Fibroblast of lung (primary cell): ENCODE data around the gene SUGP2. TPM values are rescaled to one million over a fixed set of nuclear protein-coding genes. Genes with fewer than 3 reads are reported as not detected.

Experiments used
- DNase-seq, 2 donors: peaks; one replicate each; pipeline versions ENCODE4 v3.0.0 to v3.0.0-alpha.2; 2010; ENCODE audit warnings: low read depth in 2 of 2
- H2AFZ ChIP-seq: 2 replicates; pipeline ENCODE4 v1.5.1; 2012; ENCODE audit warnings: low read length, control low read depth, inconsistent platforms
- H3K27ac ChIP-seq: 2 replicates; pipeline ENCODE4 v1.5.1; 2011; ENCODE audit warnings: low read length, control low read depth; ENCODE audit not compliant: insufficient read depth
- H3K27me3 ChIP-seq: 2 replicates; pipeline ENCODE4 v1.5.1; 2011; ENCODE audit warnings: mild to moderate bottlenecking, low read length; ENCODE audit not compliant: control insufficient read depth, insufficient read depth
- H3K36me3 ChIP-seq: 2 replicates; pipeline ENCODE4 v1.5.1; 2011; ENCODE audit warnings: low read length; ENCODE audit not compliant: control insufficient read depth, insufficient read depth
- H3K4me1 ChIP-seq: 2 replicates; pipeline ENCODE4 v1.5.1; 2011; ENCODE audit warnings: low read length; ENCODE audit not compliant: control insufficient read depth, insufficient read depth; ENCODE audit errors: extremely low read depth
- H3K4me2 ChIP-seq: 2 replicates; pipeline ENCODE4 v1.5.1; 2011; ENCODE audit warnings: low read length, control low read depth; ENCODE audit not compliant: insufficient read depth; ENCODE audit errors: extremely low read depth
- H3K4me3 ChIP-seq, 4 experiments: fragments of 200-600 bp in 1 of 4; sonication (generic) in 1 of 4; replicated peaks in 1 of 4; 2 replicates each; pipeline ENCODE4 v1.5.1; 2011 to 2016; ENCODE audit warnings: low read length in 4 of 4, low read depth in 3 of 4, mild to moderate bottlenecking in 3 of 4, control low read depth in 2 of 4, inconsistent platforms in 1 of 4, mixed read lengths in 1 of 4; ENCODE audit not compliant: insufficient read depth in 1 of 4; ENCODE audit errors: control extremely low read depth in 1 of 4
- H3K79me2 ChIP-seq: 2 replicates; pipeline ENCODE4 v1.5.1; 2012; ENCODE audit warnings: mild to moderate bottlenecking, low read length, inconsistent platforms; ENCODE audit not compliant: control insufficient read depth, insufficient read depth
- H3K9ac ChIP-seq: 2 replicates; pipeline ENCODE4 v1.5.1; 2011; ENCODE audit warnings: mild to moderate bottlenecking, low read length, control low read depth; ENCODE audit not compliant: insufficient read depth
- H3K9me3 ChIP-seq: 2 replicates; pipeline ENCODE4 v1.5.1; 2012; ENCODE audit warnings: low read depth, low read length; ENCODE audit not compliant: control insufficient read depth, insufficient read depth
- H4K20me1 ChIP-seq: 2 replicates; pipeline ENCODE4 v1.5.1; 2011; ENCODE audit warnings: low read length; ENCODE audit not compliant: control insufficient read depth, insufficient read depth; ENCODE audit errors: extremely low read depth
- EZH2 ChIP-seq: IDR thresholded peaks from 2 replicates; pipeline ENCODE4 v1.5.1; 2012; ENCODE audit warnings: low read length, control low read depth, mild to moderate bottlenecking; ENCODE audit errors: missing control alignments
- polyA plus RNA-seq, 2 donors: library from polyadenylated mRNA; depleted of rRNA in 1 of 2; stranded (reverse) in 1 of 2; unstranded in 1 of 2; fragments of >200 nt; gene quantifications; 2 replicates each; pipeline ENCODE4 v1.2.1, GENCODE V29; 2011 to 2012; ENCODE audit warnings: missing spikeins in 1 of 2
- total RNA-seq: library from RNA; depleted of rRNA; stranded (reverse); fragments of >200 nt; gene quantifications from 2 replicates; pipeline ENCODE4 v1.2.1, GENCODE V29; 2014
- TF ChIP-seq, protein P1 (sequence below), 2 donors: IDR thresholded peaks in 1 of 2; conservative IDR thresholded peaks in 1 of 2; 1 replicate in 1 of 2; 2 replicates in 1 of 2; pipeline ENCODE4 v1.5.1; 2011 to 2012; ENCODE audit warnings: low read length in 2 of 2, control low read depth in 1 of 2, inconsistent platforms in 1 of 2, low read depth in 1 of 2, mild to moderate bottlenecking in 1 of 2

SUGP2 gene
- total and polyA plus RNA-seq, 2 donors (not counting 1 experiment from before 2014, with no cell fraction given): 29.2 to 31.4 TPM

DNA sequence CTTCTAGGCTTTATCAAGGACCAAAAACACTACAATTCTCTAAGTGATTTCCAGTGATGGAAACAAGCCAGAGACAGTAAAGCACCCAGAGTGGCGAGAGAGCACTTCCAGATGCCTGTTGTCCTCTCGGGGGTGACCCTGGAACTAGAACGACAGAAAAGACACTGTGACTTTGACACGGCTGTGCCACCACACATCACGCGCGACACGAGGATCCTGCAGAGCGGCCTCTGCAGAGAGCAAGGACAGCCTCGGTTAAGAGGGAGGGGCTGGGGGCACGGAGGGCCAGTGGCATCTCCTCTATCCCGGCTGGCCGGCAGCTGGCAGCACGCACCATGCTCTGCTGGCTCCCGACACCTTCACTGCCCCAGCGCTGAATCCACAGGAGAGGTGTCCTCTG, 42.3 kb downstream of the SUGP2 start:
- Histone ChIP-seq H3K36me3 (peaks cover 22% of the 10 kb centered on the region), H3K9me3 (no peaks in the 10 kb centered on the region), H3K27me3 (no peaks in the 10 kb centered on the region), H4K20me1 (no peaks in the 10 kb centered on the region), H3K4me3 (no peak overlapping the region), H3K27ac (no peak overlapping the region), H2AFZ (no peak overlapping the region), H3K9ac (no peak overlapping the region), H3K4me1 (peaks cover 5% of the 10 kb centered on the region), H3K79me2 (no peaks in the 10 kb centered on the region), H3K4me2 (no peak overlapping the region)
- no peak for TF ChIP-seq EZH2
- TF ChIP-seq, protein P1, sequence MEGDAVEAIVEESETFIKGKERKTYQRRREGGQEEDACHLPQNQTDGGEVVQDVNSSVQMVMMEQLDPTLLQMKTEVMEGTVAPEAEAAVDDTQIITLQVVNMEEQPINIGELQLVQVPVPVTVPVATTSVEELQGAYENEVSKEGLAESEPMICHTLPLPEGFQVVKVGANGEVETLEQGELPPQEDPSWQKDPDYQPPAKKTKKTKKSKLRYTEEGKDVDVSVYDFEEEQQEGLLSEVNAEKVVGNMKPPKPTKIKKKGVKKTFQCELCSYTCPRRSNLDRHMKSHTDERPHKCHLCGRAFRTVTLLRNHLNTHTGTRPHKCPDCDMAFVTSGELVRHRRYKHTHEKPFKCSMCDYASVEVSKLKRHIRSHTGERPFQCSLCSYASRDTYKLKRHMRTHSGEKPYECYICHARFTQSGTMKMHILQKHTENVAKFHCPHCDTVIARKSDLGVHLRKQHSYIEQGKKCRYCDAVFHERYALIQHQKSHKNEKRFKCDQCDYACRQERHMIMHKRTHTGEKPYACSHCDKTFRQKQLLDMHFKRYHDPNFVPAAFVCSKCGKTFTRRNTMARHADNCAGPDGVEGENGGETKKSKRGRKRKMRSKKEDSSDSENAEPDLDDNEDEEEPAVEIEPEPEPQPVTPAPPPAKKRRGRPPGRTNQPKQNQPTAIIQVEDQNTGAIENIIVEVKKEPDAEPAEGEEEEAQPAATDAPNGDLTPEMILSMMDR (conservative IDR thresholded peaks at IDR 0.05 in 1 of 2, IDR thresholded peaks at IDR 0.05 in 1 of 2; ENCODE audit: low read depth in 1 of 2, low read length in 2 of 2): no peak
- no peak for DNase-seq

- Histone ChIP-seq H2AFZ (no peak overlapping the region), H3K36me3 (peaks cover 19% of the 10 kb centered on the region), H3K9me3 (no peaks in the 10 kb centered on the region), H3K27ac (no peak overlapping the region), H3K4me2 (no peak overlapping the region), H3K4me1 (no peaks in the 10 kb centered on the region), H3K4me3 (no peak overlapping the region), H4K20me1 (no peaks in the 10 kb centered on the region), H3K79me2 (no peaks in the 10 kb centered on the region), H3K9ac (no peak overlapping the region), H3K27me3 (no peaks in the 10 kb centered on the region)
- no peak for DNase-seq
- TF ChIP-seq EZH2: no peak
- TF ChIP-seq, protein P1 (conservative IDR thresholded peaks at IDR 0.05 in 1 of 2, IDR thresholded peaks at IDR 0.05 in 1 of 2; ENCODE audit: low read depth in 1 of 2, low read length in 2 of 2): no peak
Observed at GRCh38 chr19:18990128-18990708, 43.1 kb downstream of the SUGP2 start.

DNA sequence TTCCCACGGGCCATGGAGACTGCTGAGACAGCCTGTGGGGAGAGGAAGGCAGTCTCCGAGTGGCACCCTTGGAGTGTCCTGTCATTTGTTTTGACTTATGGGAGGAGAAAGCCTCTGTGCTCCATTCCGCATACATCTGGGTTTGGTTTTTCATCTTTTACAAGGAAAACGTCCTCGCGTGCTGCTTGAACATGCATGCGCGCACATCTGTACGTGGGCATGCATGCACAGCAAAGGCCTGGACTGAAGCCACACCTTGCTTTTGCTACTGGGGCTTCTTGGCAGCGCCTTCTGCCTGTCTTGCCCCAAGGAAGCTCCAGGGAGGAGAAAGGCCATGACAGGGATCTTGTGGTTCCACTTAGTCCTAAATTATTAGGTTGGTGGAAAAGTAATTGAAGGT, 44.0 kb downstream of the SUGP2 start:
- H3K9ac ChIP-seq: no peak overlapping the region
- H2AFZ ChIP-seq: no peak overlapping the region
- DNase-seq: no peak
- no peaks in the 10 kb centered on the region for H3K9me3 ChIP-seq
- H3K4me1 ChIP-seq: no peaks in the 10 kb centered on the region
- H3K4me3 ChIP-seq: no peak overlapping the region
- no peaks in the 10 kb centered on the region for H3K79me2 ChIP-seq
- H3K4me2 ChIP-seq: no peak overlapping the region
- no peak overlapping the region for H3K27ac ChIP-seq
- H3K27me3 ChIP-seq: no peaks in the 10 kb centered on the region
- peaks cover 14% of the 10 kb centered on the region for H3K36me3 ChIP-seq
- H4K20me1 ChIP-seq: no peaks in the 10 kb centered on the region
- TF ChIP-seq, protein P1 (conservative IDR thresholded peaks at IDR 0.05 in 1 of 2, IDR thresholded peaks at IDR 0.05 in 1 of 2; ENCODE audit: low read depth in 1 of 2, low read length in 2 of 2): no peak
- TF ChIP-seq EZH2: no peak
